Sigmoid colon (tissue), 7 donors: Measurements from ENCODE around the gene AGR3. TPM values are rescaled to one million over a fixed set of nuclear protein-coding genes. Genes with fewer than 3 reads are reported as not detected.

Source experiments
- DNase-seq: peaks from one replicate; pipeline ENCODE4 v3.0.0-alpha.2; 2019
- H3K27ac ChIP-seq, 4 donors: fragments of 200-600 bp; sonication (generic); one replicate each; pipeline ENCODE4 v1.5.1; 2016 to 2019; ENCODE audit warnings: mild to moderate bottlenecking in 1 of 4
- H3K27me3 ChIP-seq, 3 donors: fragments of 200-600 bp; sonication (generic); one replicate each; pipeline ENCODE4 v1.5.1; 2019; ENCODE audit warnings: mild to moderate bottlenecking in 1 of 3
- H3K36me3 ChIP-seq, 4 donors: fragments of 200-600 bp; sonication (generic); one replicate each; pipeline ENCODE4 v1.5.1; 2016 to 2019
- H3K4me1 ChIP-seq, 4 donors: fragments of 200-600 bp; sonication (generic); one replicate each; pipeline ENCODE4 v1.5.1; 2017 to 2019
- H3K4me3 ChIP-seq, 4 donors: fragments of 200-600 bp; sonication (generic); one replicate each; pipeline ENCODE4 v1.5.1; 2017 to 2019; ENCODE audit warnings: mild to moderate bottlenecking in 2 of 4, moderate library complexity in 1 of 4
- H3K9me3 ChIP-seq, 4 donors: fragments of 200-600 bp in 3 of 4; sonication (generic) in 3 of 4; one replicate each; pipeline versions ENCODE4 v1.5.1 to v1.6.1; 2013 to 2019
- EP300 ChIP-seq, 4 donors: sonication (generic); formaldehyde crosslinking; IDR thresholded peaks; one replicate each; pipeline ENCODE4 v1.6.1; 2017; ENCODE audit warnings: antibody characterized with exemption in 4 of 4
- POLR2A ChIP-seq, 2 donors: fragments of 450-650 bp; IDR thresholded peaks; one replicate each; pipeline ENCODE4 v1.6.1; 2016; ENCODE audit warnings: antibody characterized with exemption in 2 of 2, mild to moderate bottlenecking in 2 of 2, moderate library complexity in 2 of 2
- POLR2AphosphoS5 ChIP-seq, 4 donors: sonication (generic); formaldehyde crosslinking; IDR thresholded peaks; one replicate each; pipeline ENCODE4 v1.6.1; 2017; ENCODE audit warnings: antibody characterized with exemption in 4 of 4
- WGBS, 2 donors: extraction: QIAGEN DNeasy Blood & Tissue Kit; methylation state at CpG; one replicate each; pipeline ENCODE4 v1.1.7; 2013; 5-methylcytosine and 5-hydroxymethylcytosine counted together
- intact Hi-C: fragments of 100-400 bp; cut with DNase I; formaldehyde crosslinking; loops from one replicate; pipeline ENCODE4 v1.15.1; 2023
- polyA plus RNA-seq, 3 donors: library from polyadenylated mRNA; stranded (reverse); fragments of 200-250 nt; gene quantifications; one replicate each; pipeline ENCODE4 v1.2.3, GENCODE V29; 2013
- total RNA-seq, 4 donors: library from RNA; depleted of rRNA; stranded (reverse); fragments of >200 nt; gene quantifications; one replicate each; pipeline ENCODE4 v1.1.0, GENCODE V29; 2016
- TF ChIP-seq, protein P1 (sequence below), 4 experiments: fragments of 450-650 bp in 3 of 4; fragments of 200-600 bp in 1 of 4; IDR thresholded peaks; one replicate each; pipeline ENCODE4 v1.5.1; 2016 to 2019; ENCODE audit warnings: antibody characterized with exemption in 4 of 4, mild to moderate bottlenecking in 3 of 4, moderate library complexity in 2 of 4
- donor health status: healthy with polysubstance abuse.
- donor health status: Bipolar disorder and iron deficiency.
- donor health status: healthy.

Gene AGR3
- total and polyA plus RNA-seq, 7 donors = 4.6 to 216 (median 173) TPM; not detected in 3

DNA sequence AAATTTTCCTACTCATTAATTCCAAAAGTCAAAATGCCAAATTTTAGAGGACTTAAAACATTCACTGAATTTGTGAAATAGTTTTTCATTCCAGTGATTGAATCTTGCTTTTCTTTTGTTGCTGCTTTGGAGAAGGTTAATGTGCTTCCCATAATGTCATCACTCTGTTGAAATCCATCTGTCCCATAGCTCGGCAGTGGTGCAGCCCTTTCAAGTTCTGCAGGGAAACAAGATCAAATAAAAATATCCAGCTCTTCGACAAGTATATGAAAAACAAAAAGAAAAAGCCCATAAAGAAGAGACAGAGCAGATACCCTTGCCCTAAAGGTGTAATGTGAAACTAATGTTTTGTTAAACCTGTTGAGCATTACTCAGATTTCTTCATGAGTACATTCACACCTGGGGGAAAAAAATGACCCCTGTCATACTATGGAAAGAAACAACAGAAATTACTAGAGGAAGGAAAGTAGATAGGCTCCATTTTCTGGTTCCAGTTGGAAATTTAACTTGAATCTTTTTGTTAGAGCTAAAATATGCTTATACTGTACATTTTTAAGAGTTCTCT is 35.1 kb downstream of the AGR3 start:
- no peak for DNase-seq
- no peak overlapping the region for H3K27ac ChIP-seq
- H3K4me3 ChIP-seq = no peak overlapping the region
- H3K27me3 ChIP-seq = no peaks in the 10 kb centered on the region
- H3K36me3 ChIP-seq = no peaks in the 10 kb centered on the region
- H3K9me3 ChIP-seq = no peaks in the 10 kb centered on the region
- 17 to 59% methylated on average over 2 of the region's 2 CpGs for WGBS, 2 donors
- H3K4me1 ChIP-seq = no peaks in the 10 kb centered on the region
- TF ChIP-seq POLR2A (IDR thresholded peaks at IDR 0.05) (no peak), POLR2AphosphoS5 (IDR thresholded peaks at IDR 0.05) (no peak), EP300 (IDR thresholded peaks at IDR 0.05) (no peak)
- TF ChIP-seq, protein P1, sequence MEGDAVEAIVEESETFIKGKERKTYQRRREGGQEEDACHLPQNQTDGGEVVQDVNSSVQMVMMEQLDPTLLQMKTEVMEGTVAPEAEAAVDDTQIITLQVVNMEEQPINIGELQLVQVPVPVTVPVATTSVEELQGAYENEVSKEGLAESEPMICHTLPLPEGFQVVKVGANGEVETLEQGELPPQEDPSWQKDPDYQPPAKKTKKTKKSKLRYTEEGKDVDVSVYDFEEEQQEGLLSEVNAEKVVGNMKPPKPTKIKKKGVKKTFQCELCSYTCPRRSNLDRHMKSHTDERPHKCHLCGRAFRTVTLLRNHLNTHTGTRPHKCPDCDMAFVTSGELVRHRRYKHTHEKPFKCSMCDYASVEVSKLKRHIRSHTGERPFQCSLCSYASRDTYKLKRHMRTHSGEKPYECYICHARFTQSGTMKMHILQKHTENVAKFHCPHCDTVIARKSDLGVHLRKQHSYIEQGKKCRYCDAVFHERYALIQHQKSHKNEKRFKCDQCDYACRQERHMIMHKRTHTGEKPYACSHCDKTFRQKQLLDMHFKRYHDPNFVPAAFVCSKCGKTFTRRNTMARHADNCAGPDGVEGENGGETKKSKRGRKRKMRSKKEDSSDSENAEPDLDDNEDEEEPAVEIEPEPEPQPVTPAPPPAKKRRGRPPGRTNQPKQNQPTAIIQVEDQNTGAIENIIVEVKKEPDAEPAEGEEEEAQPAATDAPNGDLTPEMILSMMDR (IDR thresholded peaks at IDR 0.05) = no peak
- intact Hi-C loops = no loop called here

DNA sequence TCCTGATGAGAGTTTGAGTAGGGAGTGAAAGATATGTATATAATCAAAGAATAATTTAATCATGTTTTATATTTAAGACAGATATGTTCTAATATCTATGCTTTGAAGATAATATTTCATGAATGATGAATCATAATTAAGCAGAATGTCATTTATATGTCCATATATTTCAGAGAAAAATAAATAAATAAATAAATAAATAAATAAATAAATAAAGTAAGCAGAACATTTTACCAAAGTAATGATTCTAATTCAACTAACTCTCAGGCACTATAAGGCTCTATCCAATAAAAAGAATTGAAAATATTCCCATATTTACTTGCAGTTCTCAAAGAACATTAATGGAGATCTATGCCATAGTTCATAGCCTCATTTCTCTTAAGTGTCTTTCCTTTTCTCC is 36.0 kb downstream of the AGR3 start:
- intact Hi-C loops = no loop called here
- no peak for TF ChIP-seq POLR2A (IDR thresholded peaks at IDR 0.05)
- no peak for TF ChIP-seq EP300 (IDR thresholded peaks at IDR 0.05)
- no peak for TF ChIP-seq POLR2AphosphoS5 (IDR thresholded peaks at IDR 0.05)
- no peak for DNase-seq
- no peak overlapping the region for H3K4me3 ChIP-seq
- no peaks in the 10 kb centered on the region for H3K27me3 ChIP-seq
- peaks cover 0 to 3% (median 0%) of the 10 kb centered on the region in 4 donors for H3K4me1 ChIP-seq
- H3K9me3 ChIP-seq = no peaks in the 10 kb centered on the region
- no peaks in the 10 kb centered on the region for H3K36me3 ChIP-seq
- H3K27ac ChIP-seq = no peak overlapping the region

DNA sequence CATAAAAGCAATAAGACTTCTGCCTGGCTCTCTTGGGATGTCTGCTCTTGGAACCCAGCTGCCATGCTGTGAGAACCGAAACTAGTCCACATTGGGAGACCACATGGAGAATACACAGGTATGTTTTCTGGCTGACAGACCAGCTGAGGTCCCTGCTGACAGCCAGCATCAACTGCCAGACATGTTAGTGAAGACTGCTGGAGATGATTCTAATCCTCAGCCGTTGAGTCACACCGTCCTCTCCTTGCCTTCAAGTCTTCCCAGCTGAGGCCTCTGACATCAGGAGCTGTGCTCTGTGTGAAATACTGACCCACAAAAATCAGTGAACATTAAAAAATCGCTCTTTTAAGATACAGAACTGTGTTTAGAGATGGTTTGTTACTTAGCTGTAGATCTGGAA is 40.1 kb downstream of the AGR3 start:
- H3K27ac ChIP-seq = no peak overlapping the region
- DNase-seq = no peak
- TF ChIP-seq, protein P1 (IDR thresholded peaks at IDR 0.05) = no peak
- TF ChIP-seq POLR2A (IDR thresholded peaks at IDR 0.05) (no peak), EP300 (IDR thresholded peaks at IDR 0.05) (no peak), POLR2AphosphoS5 (IDR thresholded peaks at IDR 0.05) (no peak)
- no peaks in the 10 kb centered on the region for H3K9me3 ChIP-seq
- WGBS, 2 donors = 91 to 94% methylated on average over 4 of the region's 4 CpGs
- intact Hi-C loops = no loop called here
- H3K36me3 ChIP-seq = no peaks in the 10 kb centered on the region
- H3K4me3 ChIP-seq = no peak overlapping the region
- no peaks in the 10 kb centered on the region for H3K27me3 ChIP-seq
- peaks cover 0 to 6% (median 0%) of the 10 kb centered on the region in 4 donors for H3K4me1 ChIP-seq

DNA sequence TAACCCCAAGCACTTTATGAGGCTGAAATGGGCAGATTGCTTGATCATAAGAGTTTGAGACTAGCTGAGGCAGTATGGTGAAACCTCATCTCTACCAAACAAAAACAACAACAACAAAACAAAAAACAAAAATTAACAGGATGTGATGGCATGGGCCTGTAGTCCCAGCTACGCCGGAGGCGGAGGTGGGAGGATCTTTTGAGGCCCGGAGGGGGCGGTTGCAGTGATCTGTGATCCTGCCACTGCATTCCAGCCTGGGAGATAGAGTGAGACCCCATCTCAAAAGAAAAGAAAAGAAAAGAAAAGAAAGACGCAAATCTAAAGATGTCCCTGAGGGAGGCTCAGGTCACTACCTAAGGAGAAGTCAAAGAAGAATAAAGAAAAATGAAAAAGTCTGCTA is 41.7 kb downstream of the AGR3 start:
- Histone ChIP-seq H3K4me3 (no peak overlapping the region), H3K27ac (no peak overlapping the region), H3K27me3 (no peaks in the 10 kb centered on the region), H3K9me3 (no peaks in the 10 kb centered on the region), H3K4me1 (peaks cover 0 to 6% (median 0%) of the 10 kb centered on the region in 4 donors), H3K36me3 (no peaks in the 10 kb centered on the region)
- TF ChIP-seq EP300 (IDR thresholded peaks at IDR 0.05) = no peak
- intact Hi-C loops = no loop called here
- WGBS, 2 donors = 95 to 98% methylated on average over 6 of the region's 6 CpGs
- DNase-seq = no peak

DNA sequence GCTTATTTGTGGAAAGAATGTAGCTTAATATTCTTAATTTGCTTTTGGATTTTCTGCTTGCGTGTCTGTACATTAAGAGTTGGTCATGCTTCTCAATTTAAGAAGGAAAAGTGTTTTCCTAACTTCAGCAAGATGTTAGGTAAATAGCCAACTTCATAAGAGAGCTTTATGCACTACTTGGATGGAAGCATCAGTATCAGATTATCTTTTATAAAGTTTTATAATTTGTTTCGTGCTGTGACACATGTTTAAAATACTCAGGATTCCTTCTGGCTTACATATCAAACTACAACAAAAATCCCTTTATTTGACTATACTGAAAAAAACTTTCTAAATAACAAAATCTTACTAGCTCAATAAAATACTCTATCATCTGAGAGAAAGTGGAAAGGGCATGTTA is 42.1 kb downstream of the AGR3 start:
- H3K27ac ChIP-seq = no peak overlapping the region
- 82 to 90% methylated on average over 2 of the region's 2 CpGs for WGBS, 2 donors
- no peaks in the 10 kb centered on the region for H3K36me3 ChIP-seq

More for the DNA sequence above, 42.1 kb downstream of the AGR3 start:
- no peak overlapping the region for H3K4me3 ChIP-seq
- no peak for DNase-seq
- no peak for TF ChIP-seq EP300 (IDR thresholded peaks at IDR 0.05)
- no peak for TF ChIP-seq POLR2A (IDR thresholded peaks at IDR 0.05)
- TF ChIP-seq, protein P1 (IDR thresholded peaks at IDR 0.05) = no peak
- no peak for TF ChIP-seq POLR2AphosphoS5 (IDR thresholded peaks at IDR 0.05)
- H3K4me1 ChIP-seq = peaks cover 0 to 6% (median 0%) of the 10 kb centered on the region in 4 donors
- no peaks in the 10 kb centered on the region for H3K9me3 ChIP-seq
- H3K27me3 ChIP-seq = no peaks in the 10 kb centered on the region
- intact Hi-C loops = no loop called here
